ENCODE results near the gene BCL6B. TPM values are rescaled to one million over a fixed set of nuclear protein-coding genes. Genes with fewer than 3 reads are reported as not detected.

Gene BCL6B
- total and polyA plus RNA-seq, 2 of the 4 experiments (the other 2 are of a cell fraction), result not detected

GRCh38 chr17:7042501-7043181 is 19.8 kb downstream of the BCL6B start:
- Histone ChIP-seq H3K27ac (ENCODE audit: insufficient read depth, low read length) (no peak overlapping the region), H3K4me1 (ENCODE audit: control insufficient read depth, insufficient read depth, low read length) (peaks cover 6% of the 10 kb centered on the region), H2AK9ac (replicated peaks; ENCODE audit: low read depth, low read length, poor library complexity) (no peak overlapping the region), H3K18ac (ENCODE audit: low read depth, low read length) (no peak overlapping the region), H3K79me1 (ENCODE audit: low read depth in 1 of 2, low read length in 2 of 2) (no peaks in the 10 kb centered on the region), H3K23ac (ENCODE audit: low read depth, low read length) (no peak overlapping the region), H2BK120ac (ENCODE audit: low read depth, low read length) (no peak overlapping the region), H3K4me3 (ENCODE audit: insufficient read depth, low read depth, low read length) (no peak overlapping the region), H3K27me3 (ENCODE audit: control insufficient read depth, insufficient read depth, low read length) (peaks cover 29% of the 10 kb centered on the region), H3K56ac (ENCODE audit: extremely low read depth, insufficient read depth, low read length) (no peak overlapping the region), H3K9me1 (ENCODE audit: insufficient read depth, low read length) (no peaks in the 10 kb centered on the region), H4K20me1 (ENCODE audit: insufficient read depth, low read length) (no peaks in the 10 kb centered on the region), H3K9me3 (ENCODE audit: control insufficient read depth, insufficient read depth, low read length) (no peaks in the 10 kb centered on the region), H2BK15ac (ENCODE audit: low read depth, low read length) (no peak overlapping the region), H2AFZ (replicated peaks; ENCODE audit: low read length, poor library complexity) (peak overlapping the region; percentile 77), H3K9ac (ENCODE audit: low read depth, low read length) (no peak overlapping the region), H3K4ac (ENCODE audit: low read depth, low read length) (no peak overlapping the region), H4K8ac (ENCODE audit: low read depth in 2 of 2, low read length in 2 of 2) (no peak overlapping the region), H3K36me3 (ENCODE audit: control insufficient read depth, insufficient read depth, low read length) (no peaks in the 10 kb centered on the region), H3K14ac (replicated peaks; ENCODE audit: low read depth, low read length) (no peak overlapping the region), H4K5ac (ENCODE audit: low read depth, low read length) (no peak overlapping the region), H4K91ac (ENCODE audit: insufficient read depth, low read depth, low read length) (no peak overlapping the region), H3K4me2 (ENCODE audit: low read depth, low read length) (peak overlapping the region; percentile 25; the same call in 1 of the 2 replicates), H2AK5ac (ENCODE audit: low read depth, low read length) (no peak overlapping the region), H2BK20ac (ENCODE audit: low read depth, low read length) (no peak overlapping the region), H2BK5ac (ENCODE audit: low read depth, low read length, poor library complexity, severe bottlenecking) (no peak overlapping the region)
- TF ChIP-seq MAFK (IDR thresholded peaks at IDR 0.05; ENCODE audit: low read depth, low read length), result no peak
- TF ChIP-seq RAD21 (IDR thresholded peaks at IDR 0.05; ENCODE audit: low read length), result no peak
- TF ChIP-seq POLR2A (IDR thresholded peaks at IDR 0.05; ENCODE audit: low read depth, low read length), result no peak
- TF ChIP-seq BHLHE40 (IDR thresholded peaks at IDR 0.05; ENCODE audit: low read depth, low read length), result no peak
- TF ChIP-seq NFE2L2 (IDR thresholded peaks at IDR 0.05; ENCODE audit: low read depth, low read length), result no peak
- TF ChIP-seq CEBPB (IDR thresholded peaks at IDR 0.05; ENCODE audit: low read depth, low read length), result no peak
- no peak for TF ChIP-seq MAZ (IDR thresholded peaks at IDR 0.05; ENCODE audit: borderline replicate concordance, low read depth, low read length)
- TF ChIP-seq, protein P1, sequence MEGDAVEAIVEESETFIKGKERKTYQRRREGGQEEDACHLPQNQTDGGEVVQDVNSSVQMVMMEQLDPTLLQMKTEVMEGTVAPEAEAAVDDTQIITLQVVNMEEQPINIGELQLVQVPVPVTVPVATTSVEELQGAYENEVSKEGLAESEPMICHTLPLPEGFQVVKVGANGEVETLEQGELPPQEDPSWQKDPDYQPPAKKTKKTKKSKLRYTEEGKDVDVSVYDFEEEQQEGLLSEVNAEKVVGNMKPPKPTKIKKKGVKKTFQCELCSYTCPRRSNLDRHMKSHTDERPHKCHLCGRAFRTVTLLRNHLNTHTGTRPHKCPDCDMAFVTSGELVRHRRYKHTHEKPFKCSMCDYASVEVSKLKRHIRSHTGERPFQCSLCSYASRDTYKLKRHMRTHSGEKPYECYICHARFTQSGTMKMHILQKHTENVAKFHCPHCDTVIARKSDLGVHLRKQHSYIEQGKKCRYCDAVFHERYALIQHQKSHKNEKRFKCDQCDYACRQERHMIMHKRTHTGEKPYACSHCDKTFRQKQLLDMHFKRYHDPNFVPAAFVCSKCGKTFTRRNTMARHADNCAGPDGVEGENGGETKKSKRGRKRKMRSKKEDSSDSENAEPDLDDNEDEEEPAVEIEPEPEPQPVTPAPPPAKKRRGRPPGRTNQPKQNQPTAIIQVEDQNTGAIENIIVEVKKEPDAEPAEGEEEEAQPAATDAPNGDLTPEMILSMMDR (conservative IDR thresholded peaks at IDR 0.05; ENCODE audit: low read depth, low read length), result no peak
- TF ChIP-seq ELK1 (IDR thresholded peaks at IDR 0.05; ENCODE audit: borderline replicate concordance, low read depth, low read length), result no peak
- TF ChIP-seq RCOR1 (IDR thresholded peaks at IDR 0.05; ENCODE audit: insufficient replicate concordance, low read length), result no peak
- no peak for TF ChIP-seq RFX5 (IDR thresholded peaks at IDR 0.05; ENCODE audit: low read depth, low read length)
- TF ChIP-seq CHD1 (IDR thresholded peaks at IDR 0.05; ENCODE audit: low read depth, low read length), result no peak
- TF ChIP-seq FOS (IDR thresholded peaks at IDR 0.05; ENCODE audit: low read depth, low read length), result no peak
- no peak for TF ChIP-seq USF2 (IDR thresholded peaks at IDR 0.05; ENCODE audit: low read depth, low read length)
- TF ChIP-seq MXI1 (IDR thresholded peaks at IDR 0.05; ENCODE audit: borderline replicate concordance, low read depth, low read length), result no peak
- no peak for TF ChIP-seq SMC3 (IDR thresholded peaks at IDR 0.05; ENCODE audit: low read depth, low read length)
- ATAC-seq (ENCODE audit: low read depth) (no peak), DNase-seq (no peak)
- intact Hi-C loops (cut with micrococcal nuclease), result loop anchor here (10.0 kb wide), 1 partner anchor 522 kb away; the partner anchor contains the start of gene SENP3
- CTCF ChIA-PET, result no interaction called here
- in situ Hi-C loops (cut with MboI; ENCODE audit: low sequenced_read_pairs), result loop anchor here (10.0 kb wide), 1 partner anchor 262 kb away; the partner anchor contains the start of gene EIF5A
- POLR2A ChIA-PET (ENCODE audit: unreplicated experiment), result no interaction called here
- dilution Hi-C loops (cut with HindIII; ENCODE audit: low sequenced_read_pairs, unreplicated experiment), result no loop called here
- 17% methylated on average over 26 of the region's 53 CpGs; no CpG with 5 or more reads in 1 of the 2 experiments for WGBS, 2 experiments (ENCODE audit: extremely low coverage in 2 of 2, insufficient read length in 1 of 2)
- no TSS peak for BruUV-seq (replicated peaks)
